Endothelial cell of umbilical vein (primary cell): ENCODE data around the gene MRO.

Source experiments
- CTCF ChIP-seq, 2 donors: IDR thresholded peaks; 1 replicate in 1 of 2; 2 replicates in 1 of 2; pipeline ENCODE4 v1.5.1; 2011; ENCODE audit warnings: low read length in 2 of 2, mild to moderate bottlenecking in 2 of 2, moderate library complexity in 2 of 2, control low read depth in 1 of 2, inconsistent platforms in 1 of 2, low read depth in 1 of 2; ENCODE audit not compliant: insufficient read depth in 1 of 2; ENCODE audit errors: extremely low read depth in 1 of 2
- POLR2A ChIP-seq: IDR thresholded peaks from 2 replicates; pipeline ENCODE4 v1.6.1; 2012; ENCODE audit warnings: low read depth, mild to moderate bottlenecking, control low read depth, low read length

GRCh38 chr18:50790241-50790640 lies 29.6 kb downstream of the MRO start:
- TF ChIP-seq CTCF (IDR thresholded peaks at IDR 0.05; ENCODE audit: extremely low read depth in 1 of 2, insufficient read depth in 1 of 2, low read depth in 1 of 2, low read length in 2 of 2) (no peak), POLR2A (no peak)
